SK-N-SH (cell line): ENCODE results near the gene PRRT1. TPM values are rescaled to one million over a fixed set of nuclear protein-coding genes. Genes with fewer than 3 reads are reported as not detected.

ENCODE experiments used
- CTCF ChIA-PET: fragments of 300-600, 350-600 bp; formaldehyde crosslinking; extraction: SDS; loops from one replicate; lab custom pipeline; 2021; lab: Yijun Ruan, JAX
- POLR2A ChIA-PET: fragments of 350-600 bp; sonication (Branson Sonifier 250); formaldehyde crosslinking; extraction: SDS; loops from one replicate; lab custom pipeline; 2020; ENCODE audit warnings: antibody characterized with exemption, inconsistent platforms; lab: Yijun Ruan, JAX
- DNase-seq: peaks from one replicate; pipeline ENCODE4 v3.0.0; 2012
- H2AFZ ChIP-seq: fragments of 200-600 bp; sonication (generic); 2 replicates; pipeline ENCODE4 v1.8.1; 2016; ENCODE audit warnings: antibody characterized with exemption, mild to moderate bottlenecking, low read depth
- H3F3A ChIP-seq: fragments of 200-600 bp; sonication (generic); replicated peaks from 2 replicates; pipeline ENCODE3; 2016; ENCODE audit warnings: antibody characterized with exemption, mild to moderate bottlenecking; ENCODE audit not compliant: insufficient read depth
- H3K27ac ChIP-seq, 2 experiments: fragments of 200-500 bp in 1 of 2; fragments of 200-600 bp in 1 of 2; sonication (Bioruptor generic) in 1 of 2; sonication (generic), shearing (Covaris generic) in 1 of 2; 2 replicates each; pipeline versions ENCODE4 v1.5.1 to v1.6.1; 2014 to 2016; ENCODE audit warnings: low read depth in 2 of 2, inconsistent platforms in 1 of 2, low read length in 1 of 2, mild to moderate bottlenecking in 1 of 2, mixed read lengths in 1 of 2
- H3K27me3 ChIP-seq: fragments of 200-600 bp; sonication (generic), shearing (Covaris generic); 2 replicates; pipeline ENCODE4 v1.6.1; 2016; ENCODE audit warnings: mixed run types; ENCODE audit not compliant: insufficient read depth
- H3K36me3 ChIP-seq, 2 experiments: fragments of 200-500 bp in 1 of 2; fragments of 200-600 bp in 1 of 2; sonication (Bioruptor generic) in 1 of 2; sonication (generic) in 1 of 2; replicated peaks in 1 of 2; 2 replicates each; pipeline versions ENCODE3 to v1.5.1; 2014 to 2016; ENCODE audit warnings: low read length in 1 of 2, mild to moderate bottlenecking in 1 of 2; ENCODE audit not compliant: insufficient read depth in 2 of 2, control insufficient read depth in 1 of 2
- H3K4me1 ChIP-seq, 2 experiments: fragments of 200-500 bp in 1 of 2; fragments of 200-600 bp in 1 of 2; sonication (Bioruptor generic) in 1 of 2; sonication (generic), shearing (Covaris generic) in 1 of 2; 2 replicates each; pipeline versions ENCODE4 v1.5.1 to v1.6.1; 2014 to 2016; ENCODE audit warnings: low read depth in 1 of 2, low read length in 1 of 2, mixed run types in 1 of 2; ENCODE audit not compliant: insufficient read depth in 2 of 2, control insufficient read depth in 1 of 2
- H3K4me2 ChIP-seq: fragments of 200-600 bp; sonication (generic), shearing (Covaris generic); 2 replicates; pipeline ENCODE4 v1.6.1; 2017; ENCODE audit warnings: mixed run types
- H3K4me3 ChIP-seq, 2 experiments: fragments of 200-500 bp in 1 of 2; fragments of 200-600 bp in 1 of 2; sonication (Bioruptor generic) in 1 of 2; sonication (generic), shearing (Covaris generic) in 1 of 2; 2 replicates each; pipeline versions ENCODE4 v1.5.1 to v1.8.1; 2014 to 2016; ENCODE audit warnings: low read depth in 2 of 2, inconsistent platforms in 1 of 2, low read length in 1 of 2, mild to moderate bottlenecking in 1 of 2, mixed read lengths in 1 of 2, moderate library complexity in 1 of 2
- H3K79me2 ChIP-seq: fragments of 200-600 bp; sonication (generic); 2 replicates; pipeline ENCODE4 v1.8.1; 2017; ENCODE audit warnings: mild to moderate bottlenecking; ENCODE audit not compliant: insufficient read depth
- H3K9ac ChIP-seq: fragments of 200-600 bp; sonication (generic); 2 replicates; pipeline ENCODE4 v1.6.1; 2017; ENCODE audit warnings: mixed run types
- H3K9me2 ChIP-seq: fragments of 200-600 bp; sonication (generic); 2 replicates; pipeline ENCODE4 v1.6.1; 2017; ENCODE audit warnings: mixed run types
- H3K9me3 ChIP-seq: fragments of 200-600 bp; sonication (generic); 2 replicates; pipeline ENCODE4 v1.6.1; 2017; ENCODE audit warnings: mixed run types, mild to moderate bottlenecking, moderate library complexity
- H4K20me1 ChIP-seq: fragments of 200-600 bp; sonication (generic); 2 replicates; pipeline ENCODE4 v1.6.1; 2017; ENCODE audit warnings: mild to moderate bottlenecking, mixed run types; ENCODE audit not compliant: insufficient read depth
- CTCF ChIP-seq: fragments of 200-600 bp; sonication (generic); IDR thresholded peaks from 2 replicates; pipeline ENCODE4 v1.6.1; 2017; ENCODE audit warnings: antibody characterized with exemption, mild to moderate bottlenecking, moderate library complexity
- FOXJ3 ChIP-seq: sonication (generic); formaldehyde crosslinking; IDR thresholded peaks from 2 replicates; pipeline ENCODE4 v1.5.1; 2020; ENCODE audit warnings: mild to moderate bottlenecking, missing genetic modification reagents
- FOXM1 ChIP-seq: IDR thresholded peaks from 2 replicates; pipeline ENCODE4 v1.4.0; 2012; ENCODE audit warnings: low read depth, mild to moderate bottlenecking
- GABPA ChIP-seq: IDR thresholded peaks from 2 replicates; pipeline ENCODE4 v1.4.0; 2012; ENCODE audit warnings: low read depth, mild to moderate bottlenecking
- MEF2A ChIP-seq: IDR thresholded peaks from 2 replicates; pipeline ENCODE4 v1.4.0; 2012; ENCODE audit warnings: low read depth, borderline replicate concordance
- MXI1 ChIP-seq: IDR thresholded peaks from 2 replicates; pipeline ENCODE4 v1.6.1; 2012; ENCODE audit warnings: mild to moderate bottlenecking, low read depth, low read length, improper control_type of control experiment
- NFIC ChIP-seq: IDR thresholded peaks from 2 replicates; pipeline ENCODE4 v1.4.0; 2012; ENCODE audit warnings: borderline replicate concordance
- RAD21 ChIP-seq: IDR thresholded peaks from 2 replicates; pipeline ENCODE4 v1.6.1; 2012; ENCODE audit warnings: mild to moderate bottlenecking, low read length
- SIN3A ChIP-seq: IDR thresholded peaks from 2 replicates; pipeline ENCODE4 v1.6.1; 2012; ENCODE audit warnings: low read depth, mild to moderate bottlenecking, low read length, moderate library complexity, borderline replicate concordance
- SMC3 ChIP-seq: IDR thresholded peaks from 2 replicates; pipeline ENCODE4 v1.6.1; 2012; ENCODE audit warnings: low read depth, low read length, improper control_type of control experiment
- TCF12 ChIP-seq: IDR thresholded peaks from 2 replicates; pipeline ENCODE4 v1.4.0; 2012
- TEAD4 ChIP-seq: IDR thresholded peaks from 2 replicates; pipeline ENCODE4 v1.4.0; 2012; ENCODE audit warnings: mild to moderate bottlenecking, borderline replicate concordance; ENCODE audit not compliant: insufficient read depth
- ZBTB33 ChIP-seq: IDR thresholded peaks from 2 replicates; pipeline ENCODE4 v1.4.0; 2012; ENCODE audit warnings: low read depth, borderline replicate concordance
- WGBS: methylation state at CpG from one replicate; pipeline ENCODE4 v1.1.6; 2017; ENCODE audit warnings: low lambda C conversion rate; 5-methylcytosine and 5-hydroxymethylcytosine counted together
- polyA plus RNA-seq, 3 experiments: library from polyadenylated mRNA; depleted of rRNA; stranded (reverse); fragments of >200 nt; gene quantifications; 2 replicates each; pipeline ENCODE4 v1.2.3, GENCODE V29; 2012

Gene PRRT1
- polyA plus RNA-seq, 1 of the 3 experiments (the other 2 are of a cell fraction), result 1.5 TPM

- Histone ChIP-seq H2AFZ (no peak overlapping the region), H3K4me3 (no peak overlapping the region), H3K9me2 (no peaks in the 10 kb centered on the region), H3K27ac (no peak overlapping the region), H4K20me1 (no peaks in the 10 kb centered on the region), H3K9ac (no peak overlapping the region), H3K9me3 (no peaks in the 10 kb centered on the region), H3K4me1 (peaks cover 17 to 22% of the 10 kb centered on the region in 2 experiments; a peak in 3 of 4 replicates), H3F3A (peaks cover 5% of the 10 kb centered on the region), H3K27me3 (no peaks in the 10 kb centered on the region), H3K79me2 (peaks cover 25% of the 10 kb centered on the region; the same call in 1 of the 2 replicates), H3K36me3 (peaks cover 0 to 1% of the 10 kb centered on the region in 2 experiments), H3K4me2 (no peak overlapping the region)
- no peak for TF ChIP-seq RAD21
- no peak for TF ChIP-seq GABPA
- ChIA-PET CTCF (interaction anchor here (6.2 kb wide), 1 partner anchor 14 kb away, joined by 43 read pairs; no protein-coding TSS in a partner anchor), POLR2A (no interaction called here)
- WGBS, result 97% methylated on average over 14 of the region's 14 CpGs
- no peak for DNase-seq
Observed at GRCh38 chr6:32131439-32131948, 20.2 kb downstream of the PRRT1 start.

GRCh38 chr6:32129297-32130088 is 22.2 kb downstream of the PRRT1 start:
- Histone ChIP-seq H3K27ac (peak overlapping the region; percentile 66 to 83), H3K4me3 (peak overlapping the region; percentile 58 to 97), H3K4me1 (peaks cover 18 to 22% of the 10 kb centered on the region in 2 experiments; a peak in 3 of 4 replicates), H3K9me2 (no peaks in the 10 kb centered on the region), H3K4me2 (peak overlapping the region; percentile 98), H3K9ac (peak overlapping the region; percentile 83), H3K9me3 (no peaks in the 10 kb centered on the region), H3F3A (peaks cover 5% of the 10 kb centered on the region), H3K27me3 (no peaks in the 10 kb centered on the region), H4K20me1 (no peaks in the 10 kb centered on the region), H2AFZ (peak overlapping the region; percentile 89), H3K79me2 (peaks cover 33% of the 10 kb centered on the region; the same call in 1 of the 2 replicates), H3K36me3 (peaks cover 9 to 10% of the 10 kb centered on the region in 2 experiments)
- no peak for DNase-seq
- CTCF ChIA-PET, result interaction anchor here (0.6 to 6.2 kb wide), 9 partner anchors 12 to 171 kb away, joined by 3 to 43 read pairs (median 5); partner anchors contain the start of gene TNXB
- no peak for TF ChIP-seq TEAD4
- TF ChIP-seq NFIC, result peak; percentile 86
- WGBS, result 30% methylated on average over 20 of the region's 22 CpGs
- POLR2A ChIA-PET, result interaction anchor here (0.9 to 1.9 kb wide), 6 partner anchors 11 to 66 kb away, joined by 3 to 6 read pairs (median 3); partner anchors contain the start of gene AGPAT1

- no peaks in the 10 kb centered on the region for H3K27me3 ChIP-seq
- no peaks in the 10 kb centered on the region for H4K20me1 ChIP-seq
- WGBS, result 72% methylated on average over 7 of the region's 13 CpGs
- peaks cover 5% of the 10 kb centered on the region for H3F3A ChIP-seq
- no peaks in the 10 kb centered on the region for H3K9me3 ChIP-seq
- ChIA-PET CTCF (interaction anchor here (1.0 to 6.2 kb wide), 7 partner anchors 11 to 740 kb away, joined by 3 to 43 read pairs (median 6); partner anchors contain the start of gene TNXB), POLR2A (interaction anchor here (0.5 to 1.9 kb wide), 5 partner anchors 11 to 1422 kb away, joined by 3 to 6 read pairs (median 4); partner anchors contain the start of gene ZBTB12)
- H3K9ac ChIP-seq, result 0 out of 2 replicates have a peak overlapping the region, but pooled peaks have one; percentile 83
- no peaks in the 10 kb centered on the region for H3K9me2 ChIP-seq
- H3K79me2 ChIP-seq, result peaks cover 36% of the 10 kb centered on the region; the same call in 1 of the 2 replicates
- H3K4me2 ChIP-seq, result peak overlapping the region; percentile 98
- H3K36me3 ChIP-seq, result peaks cover 11 to 13% of the 10 kb centered on the region in 2 experiments
- no peak overlapping the region for H2AFZ ChIP-seq
- H3K27ac ChIP-seq, result peak overlapping the region; percentile 18 to 66; a peak in 2 of 4 replicates
- H3K4me3 ChIP-seq, result peak overlapping the region; percentile 58 to 97
- DNase-seq, result no peak
- peaks cover 18 to 22% of the 10 kb centered on the region in 2 experiments; a peak in 3 of 4 replicates for H3K4me1 ChIP-seq
- no peak for TF ChIP-seq TCF12
- TF ChIP-seq MXI1, result no peak
- no peak for TF ChIP-seq SIN3A
- no peak for TF ChIP-seq ZBTB33
- TF ChIP-seq SMC3, result no peak
- no peak for TF ChIP-seq MEF2A
- TF ChIP-seq CTCF, result no peak
- no peak for TF ChIP-seq FOXM1
- no peak for TF ChIP-seq FOXJ3 (CRISPR knock-in tag)
Observed at GRCh38 chr6:32128751-32129296, 22.9 kb downstream of the PRRT1 start.
